ENCODE results near the gene SP110. TPM values are rescaled to one million over a fixed set of nuclear protein-coding genes. Genes with fewer than 3 reads are reported as not detected.

The SP110 gene
- total and polyA plus RNA-seq, 2 of the 4 experiments (the other 2 are of a cell fraction), result 9.3 to 10.2 TPM

DNA sequence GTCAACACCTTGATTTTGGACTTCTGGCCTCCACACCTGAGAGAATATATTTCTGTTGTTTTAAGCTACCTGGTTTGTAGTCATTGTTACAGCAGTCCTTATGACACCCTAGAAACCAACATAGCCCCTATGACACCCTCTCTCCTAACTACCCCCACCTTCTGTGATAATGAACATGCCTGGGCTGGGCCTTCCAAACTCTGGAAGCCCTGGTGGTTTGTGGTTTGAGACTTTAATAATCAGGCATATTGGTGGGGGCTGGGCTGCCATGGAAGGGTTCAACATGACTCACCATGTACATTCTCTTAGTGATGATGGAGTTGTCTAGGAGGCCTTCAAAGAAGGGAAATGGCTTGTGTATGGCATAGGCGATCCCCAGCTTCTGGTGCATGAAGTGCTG, 3.3 kb downstream of the SP110 start:
- Histone ChIP-seq H2BK15ac (ENCODE audit: low read depth, low read length) (no peak overlapping the region), H3K27ac (ENCODE audit: insufficient read depth, low read length) (no peak overlapping the region), H3K4me3 (ENCODE audit: insufficient read depth, low read depth, low read length) (no peak overlapping the region), H3K18ac (ENCODE audit: low read depth, low read length) (no peak overlapping the region), H3K27me3 (ENCODE audit: control insufficient read depth, insufficient read depth, low read length) (no peaks in the 10 kb centered on the region), H3K4ac (ENCODE audit: low read depth, low read length) (no peak overlapping the region), H3K9me1 (ENCODE audit: insufficient read depth, low read length) (no peaks in the 10 kb centered on the region), H3K9ac (ENCODE audit: low read depth, low read length) (no peak overlapping the region), H3K23ac (ENCODE audit: low read depth, low read length) (no peak overlapping the region), H2BK5ac (ENCODE audit: low read depth, low read length, poor library complexity, severe bottlenecking) (no peak overlapping the region), H3K56ac (ENCODE audit: extremely low read depth, insufficient read depth, low read length) (no peak overlapping the region), H3K36me3 (ENCODE audit: control insufficient read depth, insufficient read depth, low read length) (peaks cover 13% of the 10 kb centered on the region), H2BK120ac (ENCODE audit: low read depth, low read length) (no peak overlapping the region), H4K8ac (ENCODE audit: low read depth in 2 of 2, low read length in 2 of 2) (no peak overlapping the region), H3K4me2 (ENCODE audit: low read depth, low read length) (no peak overlapping the region), H4K91ac (ENCODE audit: insufficient read depth, low read depth, low read length) (no peak overlapping the region), H2AK9ac (replicated peaks; ENCODE audit: low read depth, low read length, poor library complexity) (no peak overlapping the region), H3K14ac (replicated peaks; ENCODE audit: low read depth, low read length) (no peak overlapping the region), H3K4me1 (ENCODE audit: control insufficient read depth, insufficient read depth, low read length) (no peaks in the 10 kb centered on the region), H4K5ac (ENCODE audit: low read depth, low read length) (no peak overlapping the region), H2AFZ (replicated peaks; ENCODE audit: low read length, poor library complexity) (no peak overlapping the region), H3K79me1 (ENCODE audit: low read depth in 1 of 2, low read length in 2 of 2) (peaks cover 0 to 3% of the 10 kb centered on the region in 2 experiments; a peak in 1 of 4 replicates), H2AK5ac (ENCODE audit: low read depth, low read length) (no peak overlapping the region), H2BK20ac (ENCODE audit: low read depth, low read length) (no peak overlapping the region), H4K20me1 (ENCODE audit: insufficient read depth, low read length) (no peaks in the 10 kb centered on the region), H3K9me3 (ENCODE audit: control insufficient read depth, insufficient read depth, low read length) (no peaks in the 10 kb centered on the region)
- no peak for DNase-seq
- TF ChIP-seq POLR2A (IDR thresholded peaks at IDR 0.05; ENCODE audit: low read depth, low read length) (no peak), CHD1 (IDR thresholded peaks at IDR 0.05; ENCODE audit: low read depth, low read length) (no peak), RCOR1 (IDR thresholded peaks at IDR 0.05; ENCODE audit: insufficient replicate concordance, low read length) (no peak), FOS (IDR thresholded peaks at IDR 0.05; ENCODE audit: low read depth, low read length) (no peak), CTCF (conservative IDR thresholded peaks at IDR 0.05; ENCODE audit: low read depth, low read length) (no peak), RFX5 (IDR thresholded peaks at IDR 0.05; ENCODE audit: low read depth, low read length) (no peak), MAFK (IDR thresholded peaks at IDR 0.05; ENCODE audit: low read depth, low read length) (no peak), RAD21 (IDR thresholded peaks at IDR 0.05; ENCODE audit: low read length) (no peak), BHLHE40 (IDR thresholded peaks at IDR 0.05; ENCODE audit: low read depth, low read length) (no peak), SMC3 (IDR thresholded peaks at IDR 0.05; ENCODE audit: low read depth, low read length) (no peak), NFE2L2 (IDR thresholded peaks at IDR 0.05; ENCODE audit: low read depth, low read length) (no peak), CEBPB (IDR thresholded peaks at IDR 0.05; ENCODE audit: low read depth, low read length) (no peak), MAZ (IDR thresholded peaks at IDR 0.05; ENCODE audit: borderline replicate concordance, low read depth, low read length) (no peak), MXI1 (IDR thresholded peaks at IDR 0.05; ENCODE audit: borderline replicate concordance, low read depth, low read length) (no peak)
- TF ChIP-seq, protein P1, sequence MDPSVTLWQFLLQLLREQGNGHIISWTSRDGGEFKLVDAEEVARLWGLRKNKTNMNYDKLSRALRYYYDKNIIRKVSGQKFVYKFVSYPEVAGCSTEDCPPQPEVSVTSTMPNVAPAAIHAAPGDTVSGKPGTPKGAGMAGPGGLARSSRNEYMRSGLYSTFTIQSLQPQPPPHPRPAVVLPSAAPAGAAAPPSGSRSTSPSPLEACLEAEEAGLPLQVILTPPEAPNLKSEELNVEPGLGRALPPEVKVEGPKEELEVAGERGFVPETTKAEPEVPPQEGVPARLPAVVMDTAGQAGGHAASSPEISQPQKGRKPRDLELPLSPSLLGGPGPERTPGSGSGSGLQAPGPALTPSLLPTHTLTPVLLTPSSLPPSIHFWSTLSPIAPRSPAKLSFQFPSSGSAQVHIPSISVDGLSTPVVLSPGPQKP (IDR thresholded peaks at IDR 0.05; ENCODE audit: borderline replicate concordance, low read depth, low read length), result no peak
- TF ChIP-seq, protein P2, sequence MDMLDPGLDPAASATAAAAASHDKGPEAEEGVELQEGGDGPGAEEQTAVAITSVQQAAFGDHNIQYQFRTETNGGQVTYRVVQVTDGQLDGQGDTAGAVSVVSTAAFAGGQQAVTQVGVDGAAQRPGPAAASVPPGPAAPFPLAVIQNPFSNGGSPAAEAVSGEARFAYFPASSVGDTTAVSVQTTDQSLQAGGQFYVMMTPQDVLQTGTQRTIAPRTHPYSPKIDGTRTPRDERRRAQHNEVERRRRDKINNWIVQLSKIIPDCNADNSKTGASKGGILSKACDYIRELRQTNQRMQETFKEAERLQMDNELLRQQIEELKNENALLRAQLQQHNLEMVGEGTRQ (IDR thresholded peaks at IDR 0.05; ENCODE audit: low read depth, low read length), result no peak
- in situ Hi-C loops (cut with MboI; ENCODE audit: low sequenced_read_pairs) (loop anchor here (25.0 kb wide), 1 partner anchor 596 kb away; no protein-coding TSS in a partner anchor), intact Hi-C loops (cut with micrococcal nuclease) (loop anchor here (5.0 to 10.0 kb wide), 2 partner anchors 111 to 198 kb away; partner anchors contain the start of genes SP100 and SP140L), dilution Hi-C loops (cut with HindIII; ENCODE audit: low sequenced_read_pairs, unreplicated experiment) (no loop called here)
- no peak for ATAC-seq (ENCODE audit: low read depth)
- BruUV-seq (replicated peaks), result no TSS peak
- 100% methylated on average over 1 of the region's 1 CpG; no CpG with 5 or more reads in 1 of the 2 experiments for WGBS, 2 experiments (ENCODE audit: extremely low coverage in 2 of 2, insufficient read length in 1 of 2)
- ChIA-PET POLR2A (ENCODE audit: unreplicated experiment) (no interaction called here), CTCF (no interaction called here)
